Naive thymus-derived CD4-positive, alpha-beta T cell (primary cell): ENCODE results near the gene OSBPL3. TPM values are rescaled to one million over a fixed set of nuclear protein-coding genes. Genes with fewer than 3 reads are reported as not detected.

ENCODE experiments used
- ATAC-seq: fragments of 150-1000 bp; cut with Tn5 transposase; 2 replicates; pipeline ENCODE4 v1.10.0; 2021; ENCODE audit warnings: mild to moderate bottlenecking, moderate library complexity
- CTCF ChIA-PET: fragments of 350-600 bp; sonication (Branson Sonifier 250); formaldehyde crosslinking; loops from one replicate; lab custom pipeline; 2021; ENCODE audit warnings: antibody characterized with exemption; lab: Charles Lee
- POLR2A ChIA-PET: fragments of 350-600 bp; sonication (Branson Sonifier 250); formaldehyde crosslinking; loops from one replicate; lab custom pipeline; 2021; ENCODE audit warnings: antibody characterized with exemption, inconsistent platforms; lab: Charles Lee
- DNase-seq, 9 donors: peaks; one replicate each; pipeline versions ENCODE4 v3.0.0 to v3.0.0-alpha.2; 2020 to 2022; ENCODE audit warnings: mixed read lengths in 1 of 9
- H3K27ac ChIP-seq: one replicate; pipeline ENCODE4 v1.7.0; 2013; ENCODE audit warnings: mild to moderate bottlenecking, low read depth, low read length, moderate library complexity
- H3K27me3 ChIP-seq, 2 donors: one replicate each; pipeline ENCODE4 v1.7.0; 2013; ENCODE audit warnings: low read length in 2 of 2, mild to moderate bottlenecking in 2 of 2, moderate library complexity in 2 of 2; ENCODE audit not compliant: control insufficient read depth in 2 of 2, insufficient read depth in 2 of 2
- H3K36me3 ChIP-seq, 3 experiments: 1 replicate in 2 of 3; 2 replicates in 1 of 3; pipeline ENCODE4 v1.7.0; 2013; ENCODE audit warnings: low read length in 3 of 3, mild to moderate bottlenecking in 3 of 3, moderate library complexity in 1 of 3; ENCODE audit not compliant: insufficient read depth in 3 of 3, control insufficient read depth in 2 of 3
- H3K4me1 ChIP-seq, 2 donors: one replicate each; pipeline ENCODE4 v1.7.0; 2013; ENCODE audit warnings: low read length in 2 of 2, mild to moderate bottlenecking in 2 of 2, moderate library complexity in 1 of 2; ENCODE audit not compliant: control insufficient read depth in 2 of 2, insufficient read depth in 2 of 2
- H3K4me3 ChIP-seq: 2 replicates; pipeline ENCODE4 v1.7.0; 2013; ENCODE audit warnings: mild to moderate bottlenecking, low read length
- H3K9me3 ChIP-seq, 3 experiments: 1 replicate in 2 of 3; 2 replicates in 1 of 3; pipeline ENCODE4 v1.7.0; 2013; ENCODE audit warnings: low read length in 3 of 3; ENCODE audit not compliant: control insufficient read depth in 2 of 3
- H3K27ac Mint-ChIP-seq, 9 donors: one replicate each; pipeline ENCODE4 v1.8.0; 2020 to 2022; ENCODE audit warnings: mixed read lengths in 9 of 9, mild to moderate bottlenecking in 8 of 9, moderate library complexity in 5 of 9, inconsistent platforms in 2 of 9
- H3K27me3 Mint-ChIP-seq, 5 donors: one replicate each; pipeline ENCODE4 v1.8.0; 2021 to 2022; ENCODE audit warnings: mixed read lengths in 5 of 5, mild to moderate bottlenecking in 1 of 5
- H3K36me3 Mint-ChIP-seq, 5 donors: one replicate each; pipeline ENCODE4 v1.8.0; 2020 to 2022; ENCODE audit warnings: mixed read lengths in 5 of 5, mild to moderate bottlenecking in 3 of 5, inconsistent platforms in 1 of 5
- H3K4me1 Mint-ChIP-seq, 7 donors: one replicate each; pipeline ENCODE4 v1.8.0; 2020 to 2022; ENCODE audit warnings: mixed read lengths in 7 of 7, mild to moderate bottlenecking in 3 of 7, inconsistent platforms in 1 of 7
- H3K4me3 Mint-ChIP-seq, 10 donors: one replicate each; pipeline ENCODE4 v1.8.0; 2020 to 2022; ENCODE audit warnings: mild to moderate bottlenecking in 10 of 10, mixed read lengths in 10 of 10, moderate library complexity in 6 of 10, inconsistent platforms in 2 of 10
- H3K9me3 Mint-ChIP-seq, 11 donors: one replicate each; pipeline ENCODE4 v1.8.0; 2020 to 2022; ENCODE audit warnings: mixed read lengths in 11 of 11, mild to moderate bottlenecking in 4 of 11, inconsistent platforms in 1 of 11, moderate library complexity in 1 of 11
- intact Hi-C, 2 donors: fragments of 100-400 bp; cut with micrococcal nuclease; formaldehyde crosslinking; loops; one replicate each; pipeline ENCODE4 v1.15.1; 2023
- polyA plus RNA-seq, 2 donors: library from polyadenylated mRNA; unstranded; fragments of 300-500 nt; fragmentation: Illumina TruSeq; gene quantifications; one replicate each; pipeline ENCODE4 v1.2.3, GENCODE V29; 2021
- total RNA-seq, 6 experiments: library from RNA in 5 of 6; stranded (reverse) in 5 of 6; gene quantifications; 1 replicate in 5 of 6; 2 replicates in 1 of 6; pipeline ENCODE4 v1.2.3 and lab custom pipeline; 2021 to 2026

The OSBPL3 gene
- total and polyA plus RNA-seq, 7 experiments from 2014 or later: 4.5 to 75.7 (median 19.2) TPM

- H3K36me3 Mint-ChIP-seq: peaks cover 0 to 28% (median 4%) of the 10 kb centered on the region in 5 donors
- H3K4me3 Mint-ChIP-seq: peak overlapping the region in 1 of 10 donors; percentile 16
- peaks cover 22 to 62% of the 10 kb centered on the region in 2 donors for H3K4me1 ChIP-seq
- H3K27me3 Mint-ChIP-seq: no peaks in the 10 kb centered on the region
- POLR2A ChIA-PET: no interaction called here
- ATAC-seq (peak; percentile 71), DNase-seq (peak in 1 of 9 donors; percentile 39)
- H3K4me1 Mint-ChIP-seq: peaks cover 64 to 84% (median 79%) of the 10 kb centered on the region in 7 donors
- peaks cover 0 to 2% (median 0%) of the 10 kb centered on the region in 11 donors for H3K9me3 Mint-ChIP-seq
- no peaks in the 10 kb centered on the region for H3K9me3 ChIP-seq
- no peaks in the 10 kb centered on the region for H3K27me3 ChIP-seq
- no peak overlapping the region for H3K4me3 ChIP-seq
- intact Hi-C loops: no loop called here
- no peak overlapping the region for H3K27ac ChIP-seq
- H3K36me3 ChIP-seq: no peaks in the 10 kb centered on the region
- H3K27ac Mint-ChIP-seq: peak overlapping the region in 3 of 9 donors; percentile 46 to 66 (median 65)
- CTCF ChIA-PET: interaction anchor here (1.0 to 1.1 kb wide), 2 partner anchors 16 to 18 kb away, joined by 3 read pairs; no protein-coding TSS in a partner anchor
These were observed 16.8 kb downstream of the OSBPL3 start for GRCh38 chr7:24963218-24963617.

GRCh38 chr7:24962418-24962962, 17.5 kb downstream of the OSBPL3 start:
- ChIA-PET POLR2A (interaction anchor here (0.6 kb wide), 1 partner anchor 20 kb away, joined by 3 read pairs; no protein-coding TSS in a partner anchor), CTCF (interaction anchor here (1.1 kb wide), 1 partner anchor 17 kb away, joined by 3 read pairs; no protein-coding TSS in a partner anchor)
- H3K36me3 ChIP-seq: no peaks in the 10 kb centered on the region
- intact Hi-C loops: no loop called here
- H3K9me3 Mint-ChIP-seq: peaks cover 0 to 2% (median 0%) of the 10 kb centered on the region in 11 donors
- no peak for DNase-seq
- no peaks in the 10 kb centered on the region for H3K27me3 Mint-ChIP-seq
- no peak overlapping the region for H3K4me3 Mint-ChIP-seq
- peak overlapping the region in 1 of 9 donors; percentile 42 for H3K27ac Mint-ChIP-seq
- H3K27me3 ChIP-seq: no peaks in the 10 kb centered on the region
- H3K9me3 ChIP-seq: no peaks in the 10 kb centered on the region
- H3K4me1 ChIP-seq: peaks cover 22 to 62% of the 10 kb centered on the region in 2 donors
- H3K4me1 Mint-ChIP-seq: peaks cover 66 to 86% (median 80%) of the 10 kb centered on the region in 7 donors
- H3K4me3 ChIP-seq: no peak overlapping the region
- ATAC-seq: no peak
- H3K27ac ChIP-seq: no peak overlapping the region
- H3K36me3 Mint-ChIP-seq: peaks cover 0 to 28% (median 4%) of the 10 kb centered on the region in 5 donors

GRCh38 chr7:24959735-24960485, 20.1 kb downstream of the OSBPL3 start:
- no peak overlapping the region for H3K27ac ChIP-seq
- H3K36me3 ChIP-seq: no peaks in the 10 kb centered on the region
- ATAC-seq: no peak
- ChIA-PET POLR2A (no interaction called here), CTCF (interaction anchor here (0.6 to 1.2 kb wide), 2 partner anchors 70 to 91 kb away, joined by 3 read pairs; no protein-coding TSS in a partner anchor)
- intact Hi-C loops: no loop called here
- no peak overlapping the region for H3K4me3 Mint-ChIP-seq
- no peak overlapping the region for H3K4me3 ChIP-seq
- H3K27me3 ChIP-seq: no peaks in the 10 kb centered on the region
- peaks cover 0 to 2% (median 0%) of the 10 kb centered on the region in 11 donors for H3K9me3 Mint-ChIP-seq
- no peaks in the 10 kb centered on the region for H3K27me3 Mint-ChIP-seq
- peaks cover 0 to 28% (median 4%) of the 10 kb centered on the region in 5 donors for H3K36me3 Mint-ChIP-seq
- H3K4me1 ChIP-seq: peaks cover 8 to 37% of the 10 kb centered on the region in 2 donors
- H3K9me3 ChIP-seq: no peaks in the 10 kb centered on the region
- H3K4me1 Mint-ChIP-seq: peaks cover 46 to 83% (median 66%) of the 10 kb centered on the region in 7 donors
- no peak for DNase-seq
- peak overlapping the region in 2 of 9 donors; percentile 23 to 52 for H3K27ac Mint-ChIP-seq

GRCh38 chr7:24958399-24958798, 21.6 kb downstream of the OSBPL3 start:
- Histone ChIP-seq H3K4me3 (no peak overlapping the region), H3K4me1 (peaks cover 5 to 26% of the 10 kb centered on the region in 2 donors), H3K36me3 (no peaks in the 10 kb centered on the region), H3K27me3 (no peaks in the 10 kb centered on the region), H3K27ac (no peak overlapping the region), H3K9me3 (no peaks in the 10 kb centered on the region)
- no peak for ATAC-seq
- Mint-ChIP-seq H3K36me3 (peaks cover 0 to 26% (median 4%) of the 10 kb centered on the region in 5 donors), H3K27ac (peak overlapping the region in 1 of 9 donors; percentile 23), H3K27me3 (no peaks in the 10 kb centered on the region), H3K9me3 (peaks cover 0 to 2% (median 0%) of the 10 kb centered on the region in 11 donors), H3K4me3 (no peak overlapping the region), H3K4me1 (peaks cover 43 to 82% (median 54%) of the 10 kb centered on the region in 7 donors)
- CTCF ChIA-PET: no interaction called here
- intact Hi-C loops: no loop called here
- no peak for DNase-seq
- POLR2A ChIA-PET: no interaction called here

GRCh38 chr7:24956021-24956420, 24.0 kb downstream of the OSBPL3 start:
- no peak overlapping the region for H3K4me3 ChIP-seq
- POLR2A ChIA-PET: no interaction called here
- intact Hi-C loops: no loop called here
- no peak for DNase-seq
- no peaks in the 10 kb centered on the region for H3K27me3 ChIP-seq
- no peak overlapping the region for H3K27ac ChIP-seq
- Mint-ChIP-seq H3K27ac (no peak overlapping the region), H3K4me3 (no peak overlapping the region), H3K4me1 (peaks cover 36 to 77% (median 49%) of the 10 kb centered on the region in 7 donors), H3K27me3 (no peaks in the 10 kb centered on the region), H3K9me3 (no peaks in the 10 kb centered on the region), H3K36me3 (peaks cover 0 to 19% (median 4%) of the 10 kb centered on the region in 5 donors)
- H3K9me3 ChIP-seq: no peaks in the 10 kb centered on the region
- no peak for ATAC-seq
- CTCF ChIA-PET: no interaction called here
- peaks cover 0 to 12% of the 10 kb centered on the region in 2 donors for H3K4me1 ChIP-seq
- H3K36me3 ChIP-seq: no peaks in the 10 kb centered on the region

- ChIA-PET CTCF (no interaction called here), POLR2A (no interaction called here)
- DNase-seq (no peak), ATAC-seq (no peak)
- peaks cover 0 to 6% of the 10 kb centered on the region in 2 donors for H3K4me1 ChIP-seq
- no peaks in the 10 kb centered on the region for H3K9me3 ChIP-seq
- H3K36me3 ChIP-seq: no peaks in the 10 kb centered on the region
- Mint-ChIP-seq H3K36me3 (peaks cover 0 to 15% (median 4%) of the 10 kb centered on the region in 5 donors), H3K9me3 (no peaks in the 10 kb centered on the region), H3K4me1 (peaks cover 32 to 72% (median 45%) of the 10 kb centered on the region in 7 donors), H3K4me3 (no peak overlapping the region), H3K27me3 (no peaks in the 10 kb centered on the region), H3K27ac (no peak overlapping the region)
- intact Hi-C loops: no loop called here
- no peaks in the 10 kb centered on the region for H3K27me3 ChIP-seq
- H3K27ac ChIP-seq: no peak overlapping the region
- H3K4me3 ChIP-seq: no peak overlapping the region
These were observed 24.7 kb downstream of the OSBPL3 start for GRCh38 chr7:24955313-24955712.
